Endothelial cell of hepatic sinusoid (primary cell): ENCODE results near the gene KCNJ12.

Source experiments
- in situ Hi-C: cut with HindIII; loops from 2 replicates; pipeline ENCODE4 v1.10.0; 2017; ENCODE audit warnings: low sequenced_read_pairs

KCNJ12 gene

GRCh38 chr17:21463779-21464407 lies 87.7 kb downstream of the KCNJ12 start:
- in situ Hi-C loops: no loop called here

- in situ Hi-C loops: no loop called here
Measured at GRCh38 chr17:21464611-21465021, 88.5 kb downstream of the KCNJ12 start.

- in situ Hi-C loops: no loop called here
Measured at GRCh38 chr17:21466550-21466949, 90.4 kb downstream of the KCNJ12 start.

GRCh38 chr17:21467196-21467595 lies 91.0 kb downstream of the KCNJ12 start:
- in situ Hi-C loops: no loop called here

GRCh38 chr17:21467739-21468490 lies 91.8 kb downstream of the KCNJ12 start:
- in situ Hi-C loops: no loop called here
